H9 (cell line): ENCODE data around the gene NRXN2. TPM values are rescaled to one million over a fixed set of nuclear protein-coding genes. Genes with fewer than 3 reads are reported as not detected.

Experiments
- DNase-seq: peaks from one replicate; pipeline ENCODE4 v3.0.0-alpha.2; 2017
- H2AFZ ChIP-seq: one replicate; pipeline ENCODE4 v1.6.1; 2013; ENCODE audit warnings: mild to moderate bottlenecking, low read length, control low read depth, moderate library complexity
- H2AK5ac ChIP-seq: 2 replicates; pipeline ENCODE4 v1.6.1; 2013; ENCODE audit warnings: low read length, control low read depth, mixed read lengths; ENCODE audit not compliant: insufficient read length
- H2BK120ac ChIP-seq: one replicate; pipeline ENCODE4 v1.6.1; 2013; ENCODE audit warnings: low read depth, mild to moderate bottlenecking, low read length, control low read depth, inconsistent platforms; ENCODE audit not compliant: poor library complexity, severe bottlenecking
- H2BK12ac ChIP-seq: 2 replicates; pipeline ENCODE4 v1.6.1; 2013; ENCODE audit warnings: low read length, control low read depth, mixed read lengths, low read depth; ENCODE audit not compliant: insufficient read length
- H2BK15ac ChIP-seq: 2 replicates; pipeline ENCODE4 v1.6.1; 2013; ENCODE audit warnings: low read depth, low read length, control low read depth
- H2BK20ac ChIP-seq: one replicate; pipeline ENCODE4 v1.6.1; 2013; ENCODE audit warnings: low read depth, mild to moderate bottlenecking, low read length, control low read depth, inconsistent platforms; ENCODE audit not compliant: poor library complexity, severe bottlenecking
- H2BK5ac ChIP-seq: 2 replicates; pipeline ENCODE4 v1.6.1; 2013; ENCODE audit warnings: low read length, control low read depth, mixed read lengths; ENCODE audit not compliant: insufficient read length
- H3K14ac ChIP-seq: 2 replicates; pipeline ENCODE4 v1.6.1; 2013; ENCODE audit warnings: low read length, control low read depth; ENCODE audit not compliant: insufficient read depth
- H3K18ac ChIP-seq: 2 replicates; pipeline ENCODE4 v1.6.1; 2013; ENCODE audit warnings: low read depth, mild to moderate bottlenecking, mixed read lengths, low read length, control low read depth; ENCODE audit not compliant: insufficient read length
- H3K23ac ChIP-seq: 2 replicates; pipeline ENCODE4 v1.6.1; 2013; ENCODE audit warnings: low read length, control low read depth, mixed read lengths, low read depth; ENCODE audit not compliant: insufficient read length
- H3K23me2 ChIP-seq: 2 replicates; pipeline ENCODE4 v1.6.1; 2013; ENCODE audit warnings: low read depth, mild to moderate bottlenecking, mixed read lengths, low read length, control low read depth; ENCODE audit not compliant: insufficient read length, poor library complexity, severe bottlenecking
- H3K27ac ChIP-seq: 2 replicates; pipeline ENCODE4 v1.5.1; 2013; ENCODE audit warnings: low read length, control low read depth, mixed read lengths, low read depth; ENCODE audit not compliant: insufficient read length
- H3K27me3 ChIP-seq: 2 replicates; pipeline ENCODE4 v1.6.1; 2013; ENCODE audit warnings: low read length, control low read depth, inconsistent platforms; ENCODE audit not compliant: insufficient read depth
- H3K4ac ChIP-seq: 2 replicates; pipeline ENCODE4 v1.6.1; 2013; ENCODE audit warnings: low read depth, mild to moderate bottlenecking, control low read depth, inconsistent platforms, low read length, moderate library complexity
- H3K4me1 ChIP-seq: 2 replicates; pipeline ENCODE4 v1.6.1; 2013; ENCODE audit warnings: low read length, control low read depth, inconsistent platforms; ENCODE audit not compliant: insufficient read depth
- H3K4me2 ChIP-seq: 2 replicates; pipeline ENCODE4 v1.6.1; 2013; ENCODE audit warnings: low read length, control low read depth, mixed read lengths; ENCODE audit not compliant: insufficient read length, insufficient read depth
- H3K56ac ChIP-seq: 2 replicates; pipeline ENCODE4 v1.6.1; 2013; ENCODE audit warnings: low read depth, mild to moderate bottlenecking, mixed read lengths, low read length, control low read depth; ENCODE audit not compliant: insufficient read length
- H3K79me1 ChIP-seq: 2 replicates; pipeline ENCODE4 v1.6.1; 2013; ENCODE audit warnings: low read depth, mild to moderate bottlenecking, moderate library complexity, low read length, control low read depth, inconsistent platforms; ENCODE audit not compliant: insufficient read depth, poor library complexity, severe bottlenecking
- H3K79me2 ChIP-seq: 2 replicates; pipeline ENCODE4 v1.6.1; 2013; ENCODE audit warnings: low read length, control low read depth, inconsistent platforms; ENCODE audit not compliant: insufficient read depth
- H3K9ac ChIP-seq: 2 replicates; pipeline ENCODE4 v1.6.1; 2013; ENCODE audit warnings: low read length, control low read depth, mixed read lengths; ENCODE audit not compliant: insufficient read length; ENCODE audit errors: extremely low read depth
- H3K9me3 ChIP-seq: one replicate; pipeline ENCODE4 v1.6.1; 2013; ENCODE audit warnings: low read depth, low read length, inconsistent platforms; ENCODE audit not compliant: control insufficient read depth
- H3T11ph ChIP-seq: one replicate; pipeline ENCODE4 v1.6.1; 2013; ENCODE audit warnings: mild to moderate bottlenecking, low read length, control low read depth, inconsistent platforms
- H4K20me1 ChIP-seq: one replicate; pipeline ENCODE4 v1.6.1; 2013; ENCODE audit not compliant: control insufficient read depth, insufficient read length, insufficient read depth
- H4K5ac ChIP-seq: 2 replicates; pipeline ENCODE4 v1.6.1; 2013; ENCODE audit warnings: low read depth, mild to moderate bottlenecking, mixed read lengths, low read length, control low read depth; ENCODE audit not compliant: insufficient read length
- H4K8ac ChIP-seq: replicated peaks from 2 replicates; pipeline ENCODE4 v1.6.1; 2013; ENCODE audit warnings: low read length, control low read depth, mixed read lengths, low read depth; ENCODE audit not compliant: insufficient read length
- H4K91ac ChIP-seq: 2 replicates; pipeline ENCODE4 v1.6.1; 2013; ENCODE audit warnings: low read depth, mild to moderate bottlenecking, moderate library complexity, mixed read lengths, low read length, control low read depth; ENCODE audit not compliant: insufficient read length
- H3K27ac Mint-ChIP-seq, 3 experiments: 2 replicates in 2 of 3; 3 replicates in 1 of 3; pipeline ENCODE4 v1.8.0; 2020 to 2021; ENCODE audit warnings: mixed read lengths in 3 of 3, mild to moderate bottlenecking in 1 of 3, moderate library complexity in 1 of 3
- H3K27me3 Mint-ChIP-seq: 2 replicates; pipeline ENCODE4 v1.8.0; 2021; ENCODE audit warnings: low read depth, mild to moderate bottlenecking, moderate library complexity, mixed read lengths
- H3K36me3 Mint-ChIP-seq, 3 experiments: 2 replicates in 2 of 3; 3 replicates in 1 of 3; pipeline ENCODE4 v1.8.0; 2020 to 2021; ENCODE audit warnings: low read depth in 3 of 3, mixed read lengths in 3 of 3; ENCODE audit not compliant: insufficient read depth in 1 of 3
- H3K4me1 Mint-ChIP-seq, 2 experiments: 2 replicates each; pipeline ENCODE4 v1.8.0; 2020; ENCODE audit warnings: mixed read lengths in 2 of 2
- H3K4me3 Mint-ChIP-seq, 2 experiments: 2 replicates in 1 of 2; 3 replicates in 1 of 2; pipeline ENCODE4 v1.8.0; 2020 to 2021; ENCODE audit warnings: mild to moderate bottlenecking in 2 of 2, mixed read lengths in 2 of 2, moderate library complexity in 1 of 2
- H3K9me3 Mint-ChIP-seq, 2 experiments: 2 replicates in 1 of 2; 3 replicates in 1 of 2; pipeline ENCODE4 v1.8.0; 2020; ENCODE audit warnings: mild to moderate bottlenecking in 2 of 2, mixed read lengths in 2 of 2, moderate library complexity in 1 of 2
- WGBS: extraction: QIAGEN DNeasy Blood & Tissue Kit; methylation state at CpG from one replicate; pipeline ENCODE4 v1.1.7; 2013; ENCODE audit warnings: missing lambda C conversion rate, low lambda C conversion rate, mixed read lengths; ENCODE audit not compliant: insufficient read length; ENCODE audit errors: extremely low coverage; 5-methylcytosine and 5-hydroxymethylcytosine counted together
- total RNA-seq: library from RNA; stranded (reverse); gene quantifications from 2 replicates; pipeline ENCODE4 v1.2.1, GENCODE V29; 2021
- TF ChIP-seq, protein P1 (sequence below): fragments of 200-600 bp; sonication (generic); conservative IDR thresholded peaks from 3 replicates; pipeline ENCODE4 v1.8.0; 2021; ENCODE audit warnings: antibody characterized with exemption, mild to moderate bottlenecking

Gene NRXN2
- total RNA-seq, 1 experiment from 2014 or later, result 3.9 TPM

DNA sequence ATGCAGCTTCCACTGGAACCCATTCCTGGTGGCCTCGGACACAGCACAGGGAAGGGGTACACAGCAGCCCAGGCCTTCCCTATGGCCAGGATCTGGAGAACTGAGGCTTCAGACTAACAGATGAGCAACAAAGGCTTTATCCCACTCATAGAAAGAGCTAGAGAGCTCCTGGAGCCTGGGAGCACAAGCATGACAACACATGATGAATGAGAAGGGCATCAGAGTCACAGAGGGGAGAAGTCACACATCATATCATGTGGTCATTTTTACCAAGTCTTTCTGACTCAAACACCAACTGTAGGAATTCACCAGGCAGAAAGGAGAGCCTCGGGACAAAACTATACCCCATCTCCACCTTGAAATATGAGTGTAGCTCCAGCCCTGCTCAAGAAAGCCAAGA, 43.2 kb downstream of the NRXN2 start:
- Histone ChIP-seq H3K4ac (no peak overlapping the region), H3K23ac (no peak overlapping the region), H3K27ac (no peak overlapping the region), H4K8ac (no peak overlapping the region), H3K14ac (no peak overlapping the region), H3K79me1 (no peaks in the 10 kb centered on the region), H3K4me1 (no peaks in the 10 kb centered on the region), H4K20me1 (no peaks in the 10 kb centered on the region), H3K9ac (no peak overlapping the region), H2BK5ac (no peak overlapping the region), H3K4me2 (no peak overlapping the region), H2BK15ac (no peak overlapping the region), H3K27me3 (no peaks in the 10 kb centered on the region), H4K5ac (no peak overlapping the region), H2AK5ac (no peak overlapping the region), H3K23me2 (peaks cover 3% of the 10 kb centered on the region), H3K56ac (no peak overlapping the region), H2BK12ac (no peak overlapping the region), H3K9me3 (no peaks in the 10 kb centered on the region), H2BK120ac (no peak overlapping the region), H2BK20ac (no peak overlapping the region), H3K18ac (no peak overlapping the region), H3T11ph (no peak overlapping the region), H3K79me2 (no peaks in the 10 kb centered on the region), H4K91ac (no peak overlapping the region), H2AFZ (no peak overlapping the region)
- Mint-ChIP-seq H3K9me3 (no peaks in the 10 kb centered on the region), H3K27ac (no peak overlapping the region), H3K4me3 (no peak overlapping the region), H3K4me1 (peaks cover 7 to 18% of the 10 kb centered on the region in 2 experiments; a peak in 3 of 4 replicates), H3K27me3 (peaks cover 87% of the 10 kb centered on the region), H3K36me3 (no peaks in the 10 kb centered on the region; a peak in 1 of 7 replicates)
- WGBS, result no CpG with 5 or more reads among the region's 2 CpGs
- TF ChIP-seq, protein P1, sequence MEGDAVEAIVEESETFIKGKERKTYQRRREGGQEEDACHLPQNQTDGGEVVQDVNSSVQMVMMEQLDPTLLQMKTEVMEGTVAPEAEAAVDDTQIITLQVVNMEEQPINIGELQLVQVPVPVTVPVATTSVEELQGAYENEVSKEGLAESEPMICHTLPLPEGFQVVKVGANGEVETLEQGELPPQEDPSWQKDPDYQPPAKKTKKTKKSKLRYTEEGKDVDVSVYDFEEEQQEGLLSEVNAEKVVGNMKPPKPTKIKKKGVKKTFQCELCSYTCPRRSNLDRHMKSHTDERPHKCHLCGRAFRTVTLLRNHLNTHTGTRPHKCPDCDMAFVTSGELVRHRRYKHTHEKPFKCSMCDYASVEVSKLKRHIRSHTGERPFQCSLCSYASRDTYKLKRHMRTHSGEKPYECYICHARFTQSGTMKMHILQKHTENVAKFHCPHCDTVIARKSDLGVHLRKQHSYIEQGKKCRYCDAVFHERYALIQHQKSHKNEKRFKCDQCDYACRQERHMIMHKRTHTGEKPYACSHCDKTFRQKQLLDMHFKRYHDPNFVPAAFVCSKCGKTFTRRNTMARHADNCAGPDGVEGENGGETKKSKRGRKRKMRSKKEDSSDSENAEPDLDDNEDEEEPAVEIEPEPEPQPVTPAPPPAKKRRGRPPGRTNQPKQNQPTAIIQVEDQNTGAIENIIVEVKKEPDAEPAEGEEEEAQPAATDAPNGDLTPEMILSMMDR, result no peak
- no peak for DNase-seq
